ENCODE data around the gene LRIT2.
"Not testable (repeated sequence)": the region's sequence is repeated elsewhere in the genome, so short reads cannot be mapped to it uniquely, and the experiment has no call there.

- not testable (repeated sequence) for TF ChIP-seq CTCF (conservative IDR thresholded peaks at IDR 0.05; ENCODE audit: low read depth, low read length); EZH2 (IDR thresholded peaks at IDR 0.05; ENCODE audit: low read length, unreplicated experiment)
Measured at GRCh38 chr10:84180386-84180785, 45.0 kb downstream of the LRIT2 start.

Measured in PC-3 (cell line).